CD4-positive, alpha-beta T cell treated with Interleukin-15 for 4 hours (primary cell): ENCODE results near the gene RASAL3.
A peak's percentile ranks its signal among the peaks of the same experiment; 100 is the strongest.

Source experiments
- DNase-seq: peaks from one replicate; pipeline ENCODE4 v3.0.0-alpha.2; 2020; ENCODE audit warnings: low spot score

The RASAL3 gene

DNA sequence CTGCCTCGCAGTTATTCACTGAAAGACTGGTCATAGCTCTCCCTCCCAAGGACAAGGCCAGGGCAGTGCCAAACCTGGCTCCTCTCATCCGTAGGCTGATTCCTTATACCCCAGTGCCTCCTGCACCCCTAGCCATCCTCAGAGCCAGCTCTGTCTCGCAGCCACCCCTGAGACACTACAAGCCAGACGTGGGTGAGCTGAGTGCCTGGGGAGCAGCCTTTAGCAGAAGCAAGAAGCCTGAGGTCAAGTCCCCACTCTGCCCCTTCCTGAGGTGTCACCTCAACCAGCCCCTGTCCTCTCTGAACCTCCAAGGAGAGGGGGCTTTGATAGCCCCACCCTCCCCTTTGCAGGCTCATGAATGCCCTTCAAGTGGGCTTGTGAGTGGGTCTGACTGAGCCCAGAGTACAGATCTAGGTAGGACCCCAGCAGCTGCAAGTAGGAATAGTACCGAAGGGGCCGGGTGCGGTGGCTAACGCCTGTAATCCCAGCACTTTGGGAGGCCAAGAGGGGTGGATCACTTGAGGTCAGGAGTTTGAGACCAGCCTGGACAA lies 30.8 kb downstream of the RASAL3 start:
- no peak for DNase-seq

DNA sequence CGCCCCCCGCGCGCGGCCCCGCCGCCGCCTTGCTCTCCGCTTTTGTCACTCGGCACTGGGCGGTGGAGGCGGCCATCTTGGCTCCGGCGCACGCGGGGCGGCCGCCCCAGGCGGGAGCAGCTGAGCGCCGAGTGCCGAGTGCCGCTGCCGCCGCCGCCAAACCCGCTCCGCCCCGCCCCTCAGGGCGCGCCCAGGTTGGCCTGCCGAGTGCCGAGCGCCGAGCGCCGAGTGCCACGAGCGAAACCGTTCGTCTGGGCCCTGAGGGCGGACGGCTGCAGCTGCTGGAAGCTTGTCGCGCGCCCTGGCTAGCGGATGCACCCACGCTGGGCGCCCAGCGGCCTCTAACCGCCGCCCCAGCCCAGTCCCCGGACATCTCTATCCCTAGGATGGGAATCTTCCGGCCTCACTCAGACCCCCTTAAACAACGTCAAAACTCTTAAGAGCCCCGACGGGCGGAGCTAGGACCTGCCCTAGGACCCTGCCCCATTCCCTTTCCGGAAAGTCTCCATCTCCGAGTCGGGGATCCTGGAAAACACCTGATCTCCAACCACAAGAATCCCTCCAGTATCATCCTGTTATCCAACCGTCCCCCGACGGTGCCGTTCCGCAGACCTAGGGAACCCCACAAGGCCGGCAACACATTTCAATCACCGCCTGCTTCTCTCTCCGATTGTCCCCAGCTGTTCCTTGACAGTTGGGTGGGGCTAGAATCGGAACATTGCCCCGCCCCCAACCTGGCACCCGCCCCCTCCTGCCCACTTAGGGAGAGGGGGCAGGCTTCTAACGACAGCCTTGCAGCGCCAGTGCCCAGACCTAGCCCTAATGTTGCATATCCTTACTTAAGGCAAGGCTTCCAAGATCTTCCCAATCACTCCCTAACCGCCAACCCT lies 31.5 kb downstream of the RASAL3 start:
- peak; percentile 92 for DNase-seq

DNA sequence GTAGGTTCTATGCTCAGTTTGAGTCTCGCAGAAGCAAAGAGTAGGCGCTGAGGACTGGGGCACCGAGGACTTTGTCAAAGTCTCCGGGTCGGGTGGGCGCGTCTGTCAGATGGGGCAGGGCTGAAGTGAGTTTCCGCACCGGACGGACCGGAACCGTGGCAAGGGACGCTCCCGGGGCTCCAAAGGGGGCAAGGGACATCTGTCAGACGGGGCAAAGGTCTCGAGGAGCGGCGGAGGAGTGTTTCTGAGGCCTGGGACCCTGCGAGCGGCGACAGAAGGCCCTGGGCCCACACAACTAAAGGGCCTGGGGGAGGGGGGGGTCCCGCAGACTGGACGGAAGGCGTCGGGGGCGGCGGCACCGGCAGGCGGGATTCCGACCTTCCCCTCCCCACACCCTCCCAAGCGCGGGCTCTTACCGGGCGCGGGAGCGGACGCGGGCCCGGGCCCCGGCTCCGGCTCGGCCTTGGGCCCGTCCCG lies 32.3 kb downstream of the RASAL3 start:
- no peak for DNase-seq

DNA sequence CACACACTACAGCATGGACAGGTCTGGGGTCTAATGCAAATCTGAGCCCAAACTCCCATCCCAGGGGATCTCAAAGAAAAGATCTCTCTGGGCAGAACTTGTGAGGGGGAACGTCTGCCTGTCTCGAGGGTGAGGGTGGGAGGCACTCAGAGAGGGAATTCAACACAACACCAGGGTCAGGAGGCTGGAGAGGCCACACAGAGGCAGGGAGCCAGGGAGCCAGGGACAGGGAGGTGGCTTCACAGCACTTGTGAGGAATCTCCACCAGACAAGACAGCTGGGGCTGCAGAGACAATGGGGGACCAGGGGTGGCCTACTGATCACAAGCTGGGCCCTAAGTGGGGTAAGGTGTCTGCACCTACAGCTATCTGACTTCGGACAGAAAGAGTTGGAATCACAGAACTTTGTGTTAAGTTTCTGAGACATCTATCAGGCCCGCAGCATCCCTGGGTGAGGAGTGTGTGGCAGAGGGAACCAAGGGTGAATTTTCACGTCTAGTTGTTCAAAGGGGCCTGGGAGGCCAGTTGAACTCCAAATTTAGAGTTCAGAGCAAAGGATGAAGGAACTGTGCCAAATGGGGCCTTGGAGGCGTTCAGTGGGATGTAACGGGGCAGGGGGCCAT lies 32.8 kb downstream of the RASAL3 start:
- no peak for DNase-seq

- DNase-seq = no peak
Observed at GRCh38 chr19:15430526-15431120, 33.7 kb downstream of the RASAL3 start.

DNA sequence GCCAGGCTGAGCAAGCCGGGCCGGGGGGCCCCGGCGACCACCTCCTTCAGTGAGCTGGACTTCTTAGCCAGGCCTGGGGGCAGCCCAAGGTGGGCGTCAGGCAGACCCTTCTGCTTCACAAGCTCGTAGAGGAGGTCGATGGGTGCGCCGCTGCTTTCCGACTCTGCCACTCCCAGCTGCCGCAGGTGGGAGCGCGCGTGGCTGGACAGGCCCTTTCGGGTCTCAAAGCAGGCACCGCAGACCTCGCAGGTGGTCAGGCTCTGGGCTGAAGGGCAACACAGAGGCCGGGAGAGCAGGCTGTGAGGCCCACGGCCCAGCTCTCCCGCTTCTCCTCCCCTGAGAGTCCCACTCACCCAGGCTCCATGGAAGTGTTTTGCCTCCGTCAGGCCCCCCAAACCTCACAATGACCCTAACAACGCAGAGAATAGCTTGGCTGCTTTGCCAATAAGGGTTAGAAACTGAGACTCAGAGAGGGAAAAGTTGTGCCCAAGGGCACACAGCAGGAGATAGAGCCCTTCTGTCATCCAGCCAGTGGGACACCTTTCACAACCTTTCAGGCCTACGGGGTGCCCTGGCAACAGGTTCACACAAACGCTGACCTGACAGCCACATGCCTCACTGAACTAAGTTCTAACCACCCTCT lies 34.4 kb downstream of the RASAL3 start:
- no peak for DNase-seq

DNA sequence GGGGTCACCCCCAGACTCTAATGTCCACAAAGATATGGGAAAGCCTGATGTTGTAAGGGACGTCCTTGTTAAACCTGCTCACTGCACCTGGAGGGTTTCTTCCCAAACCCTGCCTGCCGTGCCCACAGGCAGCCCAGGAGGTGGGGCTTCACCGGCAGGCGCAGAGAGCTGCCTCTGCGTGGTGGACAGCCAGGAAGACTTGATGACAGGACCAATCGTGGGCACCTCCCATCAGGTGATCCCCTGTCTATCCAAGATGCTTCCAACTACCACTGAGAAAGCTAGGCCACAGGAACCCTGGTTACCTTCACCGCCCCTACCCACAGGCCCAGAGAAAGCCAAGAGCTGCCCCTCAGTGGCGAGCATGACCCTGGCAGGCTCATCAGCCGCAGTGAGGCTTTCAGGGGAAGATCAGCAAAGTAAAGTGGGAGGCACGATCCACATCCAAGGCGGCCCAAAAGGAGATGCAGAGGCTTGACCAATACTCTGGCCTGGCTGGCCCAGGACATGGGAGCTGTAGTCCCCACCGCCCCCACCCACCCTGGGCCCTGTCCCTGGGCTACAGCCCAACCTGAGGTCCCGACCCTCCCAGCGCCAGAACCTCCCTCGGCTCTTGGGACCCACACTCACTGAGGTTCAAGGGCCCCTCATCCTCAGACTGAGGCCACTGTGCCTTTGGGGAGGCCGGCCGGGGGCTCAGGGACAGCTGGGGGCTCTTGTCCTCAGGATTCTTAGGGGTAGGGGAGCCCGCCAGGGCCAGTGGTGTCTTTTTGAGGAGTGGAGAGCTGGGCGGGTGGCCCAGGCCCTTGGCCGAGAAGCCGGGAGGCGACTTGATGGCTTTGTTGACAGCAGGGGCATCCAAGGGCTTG lies 35.2 kb downstream of the RASAL3 start:
- DNase-seq = no peak

- no peak for DNase-seq
Observed at GRCh38 chr19:15427991-15428471, 36.3 kb downstream of the RASAL3 start.

DNA sequence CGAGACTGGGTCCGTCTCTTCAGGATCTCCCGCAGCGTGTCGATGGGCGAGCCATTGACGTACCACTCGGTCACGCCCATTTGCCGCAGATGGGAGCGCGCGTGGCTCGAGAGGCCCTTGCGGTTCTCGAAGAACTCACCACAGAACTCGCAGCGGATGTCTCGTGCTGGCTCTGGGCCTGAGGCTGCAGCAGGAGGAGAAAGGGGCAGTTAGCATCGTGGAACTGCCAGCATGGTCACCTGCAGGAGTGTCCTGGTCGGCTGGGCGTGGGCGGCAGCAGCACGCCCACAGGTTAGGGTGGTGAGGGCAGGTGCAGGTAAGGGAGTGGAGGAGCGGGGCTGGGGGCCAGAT lies 37.0 kb downstream of the RASAL3 start:
- no peak for DNase-seq

- no peak for DNase-seq
Observed at GRCh38 chr19:15426485-15427349, 37.6 kb downstream of the RASAL3 start.

DNA sequence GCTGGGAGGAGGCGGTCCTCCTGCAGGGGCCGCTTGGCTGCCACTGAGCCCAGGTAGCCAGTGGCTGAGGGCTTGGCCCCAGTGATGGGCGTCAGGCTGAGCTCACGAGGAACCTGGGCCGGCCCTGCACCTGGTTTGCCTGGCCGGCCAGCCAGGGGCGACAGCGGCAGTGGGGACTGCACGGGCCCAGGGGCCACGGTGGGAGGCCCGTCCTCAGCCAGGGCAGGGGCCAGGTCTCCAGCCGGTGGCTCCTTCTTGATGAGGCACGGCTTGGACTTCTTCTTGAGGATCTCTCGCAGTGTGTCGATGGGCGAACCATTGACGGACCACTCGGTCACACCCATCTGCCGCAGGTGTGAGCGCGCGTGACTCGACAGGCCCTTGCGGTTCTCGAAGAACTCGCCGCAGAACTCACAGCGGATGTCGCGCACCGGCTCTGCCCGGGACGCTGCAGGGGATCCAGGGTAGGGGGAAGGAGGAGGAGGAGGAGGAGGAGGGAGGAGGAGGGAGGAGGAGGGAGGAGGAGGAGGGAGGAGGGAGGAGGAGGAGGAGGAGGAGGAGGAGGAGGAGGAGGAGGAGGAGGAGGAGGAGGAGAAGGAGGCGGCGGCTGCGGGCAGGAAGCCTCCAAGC lies 38.9 kb downstream of the RASAL3 start:
- no peak for DNase-seq

GRCh38 chr19:15424692-15425272 lies 39.6 kb downstream of the RASAL3 start:
- no peak for DNase-seq

DNA sequence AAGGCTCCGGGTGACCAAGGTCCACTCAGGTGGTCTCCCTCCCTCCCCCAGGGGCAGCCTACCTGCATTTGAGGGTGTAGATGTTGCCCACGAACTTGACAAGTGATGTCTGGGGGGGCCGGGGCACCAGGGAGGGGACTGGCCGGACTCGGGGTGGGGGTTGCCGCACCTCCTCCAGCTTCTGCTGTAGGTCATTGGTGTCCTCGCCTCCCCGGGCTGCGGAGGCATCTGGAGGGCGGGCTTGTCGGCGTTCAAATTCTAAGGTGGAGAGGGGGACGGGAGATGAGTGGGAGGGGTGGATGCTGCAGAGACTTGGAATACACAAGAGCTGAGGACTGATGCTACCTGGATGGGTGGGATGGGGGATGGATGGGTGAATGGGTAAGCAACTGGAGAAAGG lies 40.2 kb downstream of the RASAL3 start:
- DNase-seq = no peak

DNA sequence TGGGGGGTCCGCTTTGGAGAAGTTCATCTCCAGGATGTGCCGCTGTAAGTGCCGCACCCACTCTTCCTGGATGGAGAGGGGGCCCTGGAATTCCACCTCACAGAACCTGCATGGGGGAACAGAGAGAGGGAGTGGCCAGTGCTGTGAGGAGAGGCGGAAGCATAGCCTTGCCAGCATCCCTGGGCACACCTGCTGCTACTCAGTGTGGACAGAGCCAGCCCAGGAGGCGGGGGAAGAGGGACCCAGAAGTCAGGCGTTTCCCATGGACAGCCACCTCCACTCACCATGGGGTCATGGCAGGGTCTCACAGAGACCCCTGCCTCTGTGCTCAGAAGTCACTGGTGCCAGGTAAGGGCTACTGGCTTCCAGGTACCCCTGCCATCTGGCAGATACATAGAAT lies 41.2 kb downstream of the RASAL3 start:
- no peak for DNase-seq

GRCh38 chr19:15422296-15423075 lies 41.9 kb downstream of the RASAL3 start:
- no peak for DNase-seq

GRCh38 chr19:15421721-15422260 lies 42.6 kb downstream of the RASAL3 start:
- DNase-seq = no peak

- DNase-seq = no peak
Observed at GRCh38 chr19:15421136-15421695, 43.1 kb downstream of the RASAL3 start.
